Hepatocyte (in vitro differentiated cells): ENCODE data around the gene VKORC1L1. TPM values are rescaled to one million over a fixed set of nuclear protein-coding genes. Genes with fewer than 3 reads are reported as not detected.
A peak's percentile ranks its signal among the peaks of the same experiment; 100 is the strongest.

Source experiments
- DNase-seq: peaks from one replicate; pipeline ENCODE4 v3.0.0-alpha.2; 2016; ENCODE audit warnings: low spot score
- H2AFZ ChIP-seq: fragments of 200-600 bp; sonication (generic); 2 replicates; pipeline ENCODE4 v1.6.0; 2016; ENCODE audit warnings: antibody characterized with exemption, mild to moderate bottlenecking
- H3K27ac ChIP-seq: fragments of 200-600 bp; sonication (generic); 2 replicates; pipeline ENCODE4 v1.5.1; 2016; ENCODE audit warnings: mild to moderate bottlenecking
- H3K27me3 ChIP-seq: fragments of 200-600 bp; sonication (generic); 2 replicates; pipeline ENCODE4 v1.6.1; 2016
- H3K36me3 ChIP-seq: fragments of 200-600 bp; sonication (generic); replicated peaks from 2 replicates; pipeline ENCODE4 v1.5.1; 2016; ENCODE audit warnings: low read depth; ENCODE audit not compliant: insufficient read depth
- H3K4me1 ChIP-seq: fragments of 200-600 bp; sonication (generic); 2 replicates; pipeline ENCODE4 v1.5.1; 2016; ENCODE audit warnings: mild to moderate bottlenecking, moderate library complexity; ENCODE audit not compliant: insufficient read depth
- H3K4me2 ChIP-seq: fragments of 200-600 bp; sonication (generic); 2 replicates; pipeline ENCODE4 v1.6.0; 2016
- H3K4me3 ChIP-seq: fragments of 200-600 bp; sonication (generic); 2 replicates; pipeline ENCODE4 v1.5.1; 2016; ENCODE audit warnings: mild to moderate bottlenecking
- H3K79me2 ChIP-seq: fragments of 200-600 bp; sonication (generic); 2 replicates; pipeline ENCODE4 v1.6.0; 2017; ENCODE audit warnings: mild to moderate bottlenecking
- H3K9me2 ChIP-seq: fragments of 200-600 bp; sonication (generic); replicated peaks from 2 replicates; pipeline ENCODE4 v1.6.0; 2017; ENCODE audit warnings: mild to moderate bottlenecking; ENCODE audit not compliant: insufficient read depth
- H3K9me3 ChIP-seq: fragments of 200-600 bp; sonication (generic); 2 replicates; pipeline ENCODE4 v1.5.1; 2016; ENCODE audit warnings: low read depth, mild to moderate bottlenecking
- H4K20me1 ChIP-seq: fragments of 200-600 bp; sonication (generic); 2 replicates; pipeline ENCODE4 v1.6.0; 2016; ENCODE audit warnings: mild to moderate bottlenecking; ENCODE audit not compliant: insufficient read depth, poor library complexity, severe bottlenecking
- EZH2 ChIP-seq: fragments of 200-600 bp; sonication (generic); IDR thresholded peaks from 2 replicates; pipeline ENCODE4 v1.6.1; 2016; ENCODE audit warnings: antibody characterized with exemption, mild to moderate bottlenecking, borderline replicate concordance
- EZH2phosphoT487 ChIP-seq: fragments of 200-600 bp; sonication (generic); IDR thresholded peaks from one replicate; pipeline ENCODE4 v1.6.1; 2018; ENCODE audit warnings: antibody characterized with exemption, mild to moderate bottlenecking, low read depth, moderate library complexity; ENCODE audit not compliant: unreplicated experiment, severe bottlenecking
- WGBS: methylation state at CpG from one replicate; pipeline ENCODE4 v1.1.6; 2016; ENCODE audit warnings: low lambda C conversion rate; ENCODE audit errors: missing lambda C conversion rate; 5-methylcytosine and 5-hydroxymethylcytosine counted together
- polyA plus RNA-seq: library from polyadenylated mRNA; unstranded; fragments of >200 nt; fragmentation: Nextera tagmentation; extraction: Ambion mirVana; gene quantifications from 2 replicates; pipeline ENCODE4 v1.2.1, GENCODE V29; 2016
- total RNA-seq: library from RNA; depleted of rRNA; stranded (reverse); fragments of >200 nt; gene quantifications from 2 replicates; pipeline ENCODE4 v1.2.3, GENCODE V29; 2014
- TF ChIP-seq, protein P1 (sequence below): fragments of 200-600 bp; sonication (generic); IDR thresholded peaks from 2 replicates; pipeline ENCODE4 v1.5.1; 2016; ENCODE audit warnings: antibody characterized with exemption, mild to moderate bottlenecking; ENCODE audit not compliant: poor library complexity

Gene VKORC1L1
- total and polyA plus RNA-seq, 2 experiments from 2014 or later = 22.2 to 23.5 TPM

DNA sequence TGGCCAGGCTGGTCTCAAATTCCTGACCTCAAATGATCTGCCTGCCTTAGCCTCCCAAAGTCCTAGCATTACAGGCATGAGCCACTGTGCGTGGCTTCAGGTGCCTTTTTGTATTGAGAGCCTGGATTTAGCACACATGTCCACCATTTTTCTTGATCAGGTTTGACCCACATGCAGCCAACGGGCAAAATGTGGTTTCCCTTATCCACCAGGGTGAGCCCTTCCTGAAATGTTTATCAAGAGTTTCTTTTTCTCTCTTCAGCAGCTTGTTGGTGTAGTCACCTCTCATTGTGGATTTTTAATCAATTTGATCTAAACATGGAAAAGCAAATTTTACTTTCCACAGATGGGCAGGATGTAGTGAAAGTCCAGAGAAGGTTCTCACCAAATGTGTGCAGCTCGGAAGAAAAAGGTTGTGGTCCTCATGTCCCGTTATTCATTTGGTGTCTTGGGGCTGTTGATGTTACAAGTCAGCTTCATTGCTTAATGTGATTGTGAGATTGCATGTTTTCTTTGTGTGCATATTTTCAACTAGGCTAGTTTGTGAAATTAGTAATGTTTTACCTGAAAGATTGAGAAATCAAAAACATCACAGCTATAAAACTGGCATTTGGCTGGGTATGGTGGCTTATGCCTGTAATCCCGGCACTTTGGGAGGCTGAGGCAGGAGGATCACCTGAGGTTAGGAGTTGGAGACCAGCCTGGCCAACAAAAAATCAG is 80.3 kb downstream of the VKORC1L1 start:
- no peak overlapping the region for H3K27ac ChIP-seq
- no peaks in the 10 kb centered on the region for H3K36me3 ChIP-seq
- no peaks in the 10 kb centered on the region for H3K27me3 ChIP-seq
- H3K9me2 ChIP-seq = no peaks in the 10 kb centered on the region
- no peaks in the 10 kb centered on the region for H3K79me2 ChIP-seq
- H3K4me1 ChIP-seq = no peaks in the 10 kb centered on the region
- no peak overlapping the region for H3K4me2 ChIP-seq
- DNase-seq = no peak
- no peaks in the 10 kb centered on the region for H4K20me1 ChIP-seq
- no peak overlapping the region for H3K4me3 ChIP-seq
- WGBS = 95% methylated on average over 5 of the region's 5 CpGs
- TF ChIP-seq EZH2 = no peak
- no peak for TF ChIP-seq EZH2phosphoT487
- TF ChIP-seq, protein P1, sequence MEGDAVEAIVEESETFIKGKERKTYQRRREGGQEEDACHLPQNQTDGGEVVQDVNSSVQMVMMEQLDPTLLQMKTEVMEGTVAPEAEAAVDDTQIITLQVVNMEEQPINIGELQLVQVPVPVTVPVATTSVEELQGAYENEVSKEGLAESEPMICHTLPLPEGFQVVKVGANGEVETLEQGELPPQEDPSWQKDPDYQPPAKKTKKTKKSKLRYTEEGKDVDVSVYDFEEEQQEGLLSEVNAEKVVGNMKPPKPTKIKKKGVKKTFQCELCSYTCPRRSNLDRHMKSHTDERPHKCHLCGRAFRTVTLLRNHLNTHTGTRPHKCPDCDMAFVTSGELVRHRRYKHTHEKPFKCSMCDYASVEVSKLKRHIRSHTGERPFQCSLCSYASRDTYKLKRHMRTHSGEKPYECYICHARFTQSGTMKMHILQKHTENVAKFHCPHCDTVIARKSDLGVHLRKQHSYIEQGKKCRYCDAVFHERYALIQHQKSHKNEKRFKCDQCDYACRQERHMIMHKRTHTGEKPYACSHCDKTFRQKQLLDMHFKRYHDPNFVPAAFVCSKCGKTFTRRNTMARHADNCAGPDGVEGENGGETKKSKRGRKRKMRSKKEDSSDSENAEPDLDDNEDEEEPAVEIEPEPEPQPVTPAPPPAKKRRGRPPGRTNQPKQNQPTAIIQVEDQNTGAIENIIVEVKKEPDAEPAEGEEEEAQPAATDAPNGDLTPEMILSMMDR = no peak
- H2AFZ ChIP-seq = no peak overlapping the region
- no peaks in the 10 kb centered on the region for H3K9me3 ChIP-seq

DNA sequence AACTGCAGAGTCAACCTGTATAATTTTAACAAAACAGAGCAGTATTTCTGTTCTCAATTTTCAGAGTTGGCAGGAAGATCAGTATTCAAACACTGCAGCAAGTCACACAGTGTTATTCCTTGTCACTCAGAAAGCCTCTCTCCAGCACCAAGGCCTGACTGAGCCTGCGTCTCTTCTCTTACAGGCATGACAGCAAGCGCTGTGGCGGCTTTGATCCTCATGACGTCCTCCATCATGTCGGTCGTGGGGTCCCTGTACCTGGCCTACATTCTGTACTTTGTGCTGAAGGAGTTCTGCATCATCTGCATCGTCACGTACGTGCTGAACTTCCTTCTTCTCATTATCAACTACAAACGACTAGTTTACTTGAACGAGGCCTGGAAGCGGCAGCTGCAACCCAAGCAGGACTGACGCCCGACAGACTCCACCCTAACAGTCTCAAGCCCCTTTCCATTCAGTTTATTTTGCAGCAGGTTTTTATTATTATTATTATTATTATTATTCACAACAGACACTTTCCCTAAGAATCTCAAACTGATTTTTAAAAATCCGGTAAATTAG is 81.1 kb downstream of the VKORC1L1 start:
- no peaks in the 10 kb centered on the region for H3K9me2 ChIP-seq
- no peaks in the 10 kb centered on the region for H3K4me1 ChIP-seq
- no peak overlapping the region for H3K27ac ChIP-seq
- H3K9me3 ChIP-seq = no peaks in the 10 kb centered on the region
- no peak overlapping the region for H3K4me2 ChIP-seq
- TF ChIP-seq, protein P1 = no peak
- no peak for TF ChIP-seq EZH2phosphoT487
- no peak for TF ChIP-seq EZH2
- WGBS = 93% methylated on average over 15 of the region's 15 CpGs
- H3K27me3 ChIP-seq = no peaks in the 10 kb centered on the region
- H4K20me1 ChIP-seq = no peaks in the 10 kb centered on the region
- no peaks in the 10 kb centered on the region for H3K36me3 ChIP-seq
- H3K4me3 ChIP-seq = no peak overlapping the region
- H3K79me2 ChIP-seq = no peaks in the 10 kb centered on the region
- no peak overlapping the region for H2AFZ ChIP-seq
- no peak for DNase-seq

DNA sequence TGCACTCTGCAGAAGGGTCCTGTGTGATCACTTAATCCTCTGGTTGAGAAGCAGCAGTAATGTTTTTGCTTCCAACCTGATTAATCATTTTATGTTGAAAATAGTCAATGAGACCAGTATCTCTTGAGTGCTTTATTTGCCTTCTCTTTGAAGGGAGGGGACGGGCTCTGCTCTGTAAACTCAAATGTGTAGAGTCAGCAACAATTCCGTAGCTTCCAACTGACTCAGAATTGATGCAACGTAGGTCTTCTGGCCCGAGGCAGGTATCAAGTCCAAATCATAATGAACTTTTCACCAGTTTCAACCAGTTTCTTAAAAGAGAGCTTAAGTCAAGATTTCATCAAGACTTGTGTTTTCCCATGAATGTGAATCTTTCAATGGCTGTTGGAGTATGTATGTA is 82.8 kb downstream of the VKORC1L1 start:
- WGBS = 67% methylated on average over 4 of the region's 4 CpGs
- peak; percentile 53 for DNase-seq
- Histone ChIP-seq H3K27me3 (no peaks in the 10 kb centered on the region), H4K20me1 (no peaks in the 10 kb centered on the region), H3K4me2 (no peak overlapping the region), H3K9me3 (no peaks in the 10 kb centered on the region), H2AFZ (no peak overlapping the region), H3K4me3 (no peak overlapping the region), H3K79me2 (no peaks in the 10 kb centered on the region), H3K4me1 (no peaks in the 10 kb centered on the region), H3K27ac (peak overlapping the region; percentile 83), H3K36me3 (no peaks in the 10 kb centered on the region), H3K9me2 (no peaks in the 10 kb centered on the region)
- no peak for TF ChIP-seq EZH2phosphoT487
- TF ChIP-seq, protein P1 = no peak
